Skin epidermis (tissue), 12 donors: Measurements from ENCODE around the gene FKBP7.
A peak's percentile ranks its signal among the peaks of the same experiment; 100 is the strongest.

Experiments
- H3K27ac ChIP-seq, 21 experiments: fragments of 200-600 bp; sonication (generic) in 11 of 21; one replicate each; pipeline ENCODE4 v1.5.0; 2020; ENCODE audit warnings: mild to moderate bottlenecking in 3 of 21, inconsistent platforms in 2 of 21, moderate library complexity in 2 of 21
- H3K4me3 ChIP-seq, 7 experiments: fragments of 200-600 bp; sonication (generic) in 2 of 7; one replicate each; pipeline ENCODE4 v1.5.0; 2020; ENCODE audit warnings: inconsistent platforms in 2 of 7, mild to moderate bottlenecking in 2 of 7, moderate library complexity in 1 of 7

Gene FKBP7

DNA sequence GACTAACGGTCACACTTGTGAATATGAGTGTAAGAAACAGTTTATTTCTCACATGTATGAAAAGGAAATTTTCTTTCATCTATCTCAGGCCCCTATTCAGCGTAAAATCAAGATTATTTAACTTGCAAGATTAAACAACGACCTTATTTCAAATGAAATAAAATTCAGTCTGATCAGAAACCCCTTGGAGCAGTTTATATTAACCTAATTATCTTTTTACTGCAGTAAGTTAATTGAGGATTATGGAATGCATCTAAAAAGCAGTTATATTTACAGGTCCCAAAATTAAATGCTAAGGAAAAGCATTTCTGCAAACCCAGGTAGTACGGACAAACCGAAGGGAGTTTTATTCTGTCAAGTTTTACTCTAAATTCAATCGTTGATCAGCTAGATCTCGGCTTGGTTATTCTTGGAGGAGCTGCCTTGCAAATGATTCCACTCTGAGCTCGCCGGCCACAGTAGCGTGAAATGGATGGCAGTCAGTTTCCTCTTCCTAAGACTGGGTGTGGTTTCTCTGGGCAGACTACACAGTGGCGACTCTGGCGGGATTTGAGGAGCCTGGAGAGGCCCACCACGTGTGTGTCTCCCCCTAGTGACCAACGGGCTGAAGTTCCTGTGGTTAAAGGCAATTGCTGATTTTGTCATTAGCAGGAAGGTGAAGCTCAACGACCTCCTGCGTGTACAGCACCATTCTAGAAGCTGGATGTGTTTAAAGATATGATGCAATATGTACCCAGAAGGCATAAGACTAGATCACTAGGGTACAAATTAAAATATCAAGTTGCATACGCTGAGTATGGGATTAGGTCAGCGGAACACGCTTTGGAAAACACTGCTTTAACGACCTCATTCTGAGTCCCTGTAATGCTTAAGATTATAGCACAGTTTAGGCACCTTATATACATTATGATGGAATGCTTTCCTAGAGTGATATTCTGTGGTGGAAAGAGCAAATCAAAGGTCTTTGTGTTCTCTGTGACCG is 63.8 kb downstream of the FKBP7 start:
- H3K27ac ChIP-seq, result peak overlapping the region in 20 of 21 experiments; percentile 81 to 99 (median 94)

More for the DNA sequence above, 63.8 kb downstream of the FKBP7 start:
- peak overlapping the region; percentile 37 to 81 (median 49) for H3K4me3 ChIP-seq
